Adrenal gland (tissue), 5 donors: ENCODE measurements around the gene AGO3.

ENCODE experiments used
- CTCF ChIP-seq, 6 experiments: fragments of 450-650 bp in 4 of 6; fragments of 200-600 bp in 2 of 6; sonication (generic) in 1 of 6; IDR thresholded peaks; 1 replicate in 5 of 6; 2 replicates in 1 of 6; pipeline versions ENCODE4 v1.5.1 to v1.8.0; 2016 to 2021; ENCODE audit warnings: antibody characterized with exemption in 6 of 6, mild to moderate bottlenecking in 2 of 6, moderate library complexity in 1 of 6
- POLR2A ChIP-seq, 2 donors: fragments of 450-650 bp; IDR thresholded peaks; one replicate each; pipeline ENCODE4 v1.6.1; 2017; ENCODE audit warnings: antibody characterized with exemption in 2 of 2, mild to moderate bottlenecking in 2 of 2, moderate library complexity in 1 of 2
- donor health status: DM: no; HTN: no; CAD: no.

- TF ChIP-seq POLR2A (IDR thresholded peaks at IDR 0.05) (no peak), CTCF (IDR thresholded peaks at IDR 0.05) (no peak)
Measured at GRCh38 chr1:36007741-36008140, 76.8 kb downstream of the AGO3 start.
